ENCODE data around the gene GARS1.

GARS1 gene

DNA sequence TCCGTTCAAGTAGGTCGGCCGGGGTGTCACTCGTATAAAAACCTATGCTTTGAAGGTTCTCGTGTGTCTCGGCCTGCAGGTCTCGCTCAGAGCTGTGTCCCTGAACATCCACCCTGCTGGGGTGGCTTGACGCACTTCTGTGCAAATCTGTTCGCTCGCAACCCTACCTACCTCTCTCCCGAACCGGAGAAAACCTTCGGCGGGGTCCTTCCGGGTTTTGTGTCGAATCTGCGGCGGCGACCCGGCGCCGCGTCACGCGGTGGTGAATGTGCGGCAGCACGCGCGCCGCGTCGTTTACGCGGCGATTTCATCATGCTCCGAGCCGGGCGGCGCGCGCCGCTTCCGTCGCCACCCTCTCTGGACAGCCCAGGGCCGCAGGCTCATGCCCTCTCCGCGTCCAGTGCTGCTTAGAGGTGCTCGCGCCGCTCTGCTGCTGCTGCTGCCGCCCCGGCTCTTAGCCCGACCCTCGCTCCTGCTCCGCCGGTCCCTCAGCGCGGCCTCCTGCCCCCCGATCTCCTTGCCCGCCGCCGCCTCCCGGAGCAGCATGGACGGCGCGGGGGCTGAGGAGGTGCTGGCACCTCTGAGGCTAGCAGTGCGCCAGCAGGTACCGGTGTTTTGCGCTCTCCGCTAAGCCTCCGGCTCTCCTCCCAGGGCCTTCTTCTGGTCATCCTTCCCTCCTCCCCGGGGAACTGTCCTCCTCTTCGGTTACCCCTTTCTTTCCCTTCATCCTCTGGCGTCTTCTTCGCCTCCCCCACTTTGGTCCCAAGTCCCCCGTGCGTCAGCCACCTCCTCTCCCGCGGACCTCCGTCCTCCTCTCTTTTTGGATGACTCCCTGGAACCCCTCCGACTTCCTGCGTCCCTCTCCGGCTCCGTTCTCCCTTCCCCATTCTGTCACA is at the start of gene GARS1 (continued):
- no peak for TF ChIP-seq SCRT1 (tag by site-specific recombination; IDR thresholded peaks at IDR 0.05; ENCODE audit: borderline replicate concordance)
- TF ChIP-seq, protein P1, sequence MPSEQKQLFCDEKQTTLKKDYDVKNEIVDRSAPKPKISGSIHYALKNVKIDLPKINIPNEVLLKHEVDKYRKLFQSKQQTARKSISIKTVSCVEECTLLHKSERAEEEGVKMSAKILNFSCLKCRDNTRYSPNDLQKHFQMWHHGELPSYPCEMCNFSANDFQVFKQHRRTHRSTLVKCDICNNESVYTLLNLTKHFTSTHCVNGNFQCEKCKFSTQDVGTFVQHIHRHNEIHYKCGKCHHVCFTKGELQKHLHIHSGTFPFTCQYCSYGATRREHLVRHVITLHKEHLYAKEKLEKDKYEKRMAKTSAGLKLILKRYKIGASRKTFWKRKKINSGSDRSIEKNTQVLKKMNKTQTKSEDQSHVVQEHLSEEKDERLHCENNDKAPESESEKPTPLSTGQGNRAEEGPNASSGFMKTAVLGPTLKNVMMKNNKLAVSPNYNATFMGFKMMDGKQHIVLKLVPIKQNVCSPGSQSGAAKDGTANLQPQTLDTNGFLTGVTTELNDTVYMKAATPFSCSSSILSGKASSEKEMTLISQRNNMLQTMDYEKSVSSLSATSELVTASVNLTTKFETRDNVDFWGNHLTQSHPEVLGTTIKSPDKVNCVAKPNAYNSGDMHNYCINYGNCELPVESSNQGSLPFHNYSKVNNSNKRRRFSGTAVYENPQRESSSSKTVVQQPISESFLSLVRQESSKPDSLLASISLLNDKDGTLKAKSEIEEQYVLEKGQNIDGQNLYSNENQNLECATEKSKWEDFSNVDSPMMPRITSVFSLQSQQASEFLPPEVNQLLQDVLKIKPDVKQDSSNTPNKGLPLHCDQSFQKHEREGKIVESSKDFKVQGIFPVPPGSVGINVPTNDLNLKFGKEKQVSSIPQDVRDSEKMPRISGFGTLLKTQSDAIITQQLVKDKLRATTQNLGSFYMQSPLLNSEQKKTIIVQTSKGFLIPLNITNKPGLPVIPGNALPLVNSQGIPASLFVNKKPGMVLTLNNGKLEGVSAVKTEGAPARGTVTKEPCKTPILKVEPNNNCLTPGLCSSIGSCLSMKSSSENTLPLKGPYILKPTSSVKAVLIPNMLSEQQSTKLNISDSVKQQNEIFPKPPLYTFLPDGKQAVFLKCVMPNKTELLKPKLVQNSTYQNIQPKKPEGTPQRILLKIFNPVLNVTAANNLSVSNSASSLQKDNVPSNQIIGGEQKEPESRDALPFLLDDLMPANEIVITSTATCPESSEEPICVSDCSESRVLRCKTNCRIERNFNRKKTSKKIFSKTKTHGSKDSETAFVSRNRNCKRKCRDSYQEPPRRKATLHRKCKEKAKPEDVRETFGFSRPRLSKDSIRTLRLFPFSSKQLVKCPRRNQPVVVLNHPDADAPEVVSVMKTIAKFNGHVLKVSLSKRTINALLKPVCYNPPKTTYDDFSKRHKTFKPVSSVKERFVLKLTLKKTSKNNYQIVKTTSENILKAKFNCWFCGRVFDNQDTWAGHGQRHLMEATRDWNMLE (tag by site-specific recombination; conservative IDR thresholded peaks at IDR 0.05; ENCODE audit: low read depth) = peak; percentile 47
- TF ChIP-seq ZNF521 (tag by site-specific recombination; IDR thresholded peaks at IDR 0.05) = no peak
- TF ChIP-seq ZNF184 (tag by site-specific recombination; IDR thresholded peaks at IDR 0.05) = peak; percentile 36; the same call in 1 of the 2 replicates
- TF ChIP-seq, protein P2, sequence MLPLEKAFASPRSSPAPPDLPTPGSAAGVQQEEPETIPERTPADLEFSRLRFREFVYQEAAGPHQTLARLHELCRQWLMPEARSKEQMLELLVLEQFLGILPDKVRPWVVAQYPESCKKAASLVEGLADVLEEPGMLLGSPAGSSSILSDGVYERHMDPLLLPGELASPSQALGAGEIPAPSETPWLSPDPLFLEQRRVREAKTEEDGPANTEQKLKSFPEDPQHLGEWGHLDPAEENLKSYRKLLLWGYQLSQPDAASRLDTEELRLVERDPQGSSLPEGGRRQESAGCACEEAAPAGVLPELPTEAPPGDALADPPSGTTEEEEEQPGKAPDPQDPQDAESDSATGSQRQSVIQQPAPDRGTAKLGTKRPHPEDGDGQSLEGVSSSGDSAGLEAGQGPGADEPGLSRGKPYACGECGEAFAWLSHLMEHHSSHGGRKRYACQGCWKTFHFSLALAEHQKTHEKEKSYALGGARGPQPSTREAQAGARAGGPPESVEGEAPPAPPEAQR (tag by site-specific recombination; IDR thresholded peaks at IDR 0.05) = peak; percentile 62; the same call in 1 of the 2 replicates
- TF ChIP-seq ZNF146 (tag by site-specific recombination; IDR thresholded peaks at IDR 0.05) = peak; percentile 57
- TF ChIP-seq ZNF426 (tag by site-specific recombination; IDR thresholded peaks at IDR 0.05) = no peak
- no peak; the same call in 1 of the 2 replicates for TF ChIP-seq ELK4 (IDR thresholded peaks at IDR 0.05; ENCODE audit: borderline replicate concordance, low read depth, low read length)
- peak; percentile 82 for TF ChIP-seq ZNF785 (tag by site-specific recombination; IDR thresholded peaks at IDR 0.05)
- no peak for TF ChIP-seq ZNF626 (tag by site-specific recombination; IDR thresholded peaks at IDR 0.05)
- 0 out of 2 replicates have a peak, but pooled peaks have one; percentile 40 for TF ChIP-seq ZNF624 (tag by site-specific recombination; IDR thresholded peaks at IDR 0.05)
- no peak for TF ChIP-seq RBAK (tag by site-specific recombination; IDR thresholded peaks at IDR 0.05)
- TF ChIP-seq ZNF19 (tag by site-specific recombination; IDR thresholded peaks at IDR 0.05; ENCODE audit: low read depth) = no peak
- no peak for TF ChIP-seq ZNF416 (tag by site-specific recombination; IDR thresholded peaks at IDR 0.05)
- no peak for TF ChIP-seq ZNF302 (tag by site-specific recombination; IDR thresholded peaks at IDR 0.05; ENCODE audit: low read depth)
- no peak for TF ChIP-seq ZNF404 (tag by site-specific recombination; IDR thresholded peaks at IDR 0.05)
- no peak; the same call in 1 of the 2 replicates for TF ChIP-seq ZNF768 (tag by site-specific recombination; IDR thresholded peaks at IDR 0.05)
- peak; percentile 88 for TF ChIP-seq HIC1 (tag by site-specific recombination; IDR thresholded peaks at IDR 0.05)
- TF ChIP-seq, protein P3, sequence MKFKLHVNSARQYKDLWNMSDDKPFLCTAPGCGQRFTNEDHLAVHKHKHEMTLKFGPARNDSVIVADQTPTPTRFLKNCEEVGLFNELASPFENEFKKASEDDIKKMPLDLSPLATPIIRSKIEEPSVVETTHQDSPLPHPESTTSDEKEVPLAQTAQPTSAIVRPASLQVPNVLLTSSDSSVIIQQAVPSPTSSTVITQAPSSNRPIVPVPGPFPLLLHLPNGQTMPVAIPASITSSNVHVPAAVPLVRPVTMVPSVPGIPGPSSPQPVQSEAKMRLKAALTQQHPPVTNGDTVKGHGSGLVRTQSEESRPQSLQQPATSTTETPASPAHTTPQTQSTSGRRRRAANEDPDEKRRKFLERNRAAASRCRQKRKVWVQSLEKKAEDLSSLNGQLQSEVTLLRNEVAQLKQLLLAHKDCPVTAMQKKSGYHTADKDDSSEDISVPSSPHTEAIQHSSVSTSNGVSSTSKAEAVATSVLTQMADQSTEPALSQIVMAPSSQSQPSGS (tag by site-specific recombination; IDR thresholded peaks at IDR 0.05; ENCODE audit: low read depth) = no peak
- TF ChIP-seq ZNF792 (tag by site-specific recombination; IDR thresholded peaks at IDR 0.05) = no peak
- TF ChIP-seq, protein P4, sequence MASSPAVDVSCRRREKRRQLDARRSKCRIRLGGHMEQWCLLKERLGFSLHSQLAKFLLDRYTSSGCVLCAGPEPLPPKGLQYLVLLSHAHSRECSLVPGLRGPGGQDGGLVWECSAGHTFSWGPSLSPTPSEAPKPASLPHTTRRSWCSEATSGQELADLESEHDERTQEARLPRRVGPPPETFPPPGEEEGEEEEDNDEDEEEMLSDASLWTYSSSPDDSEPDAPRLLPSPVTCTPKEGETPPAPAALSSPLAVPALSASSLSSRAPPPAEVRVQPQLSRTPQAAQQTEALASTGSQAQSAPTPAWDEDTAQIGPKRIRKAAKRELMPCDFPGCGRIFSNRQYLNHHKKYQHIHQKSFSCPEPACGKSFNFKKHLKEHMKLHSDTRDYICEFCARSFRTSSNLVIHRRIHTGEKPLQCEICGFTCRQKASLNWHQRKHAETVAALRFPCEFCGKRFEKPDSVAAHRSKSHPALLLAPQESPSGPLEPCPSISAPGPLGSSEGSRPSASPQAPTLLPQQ (tag by site-specific recombination; IDR thresholded peaks at IDR 0.05) = peak; percentile 93
- no peak for TF ChIP-seq ZNF132 (tag by site-specific recombination; IDR thresholded peaks at IDR 0.05; ENCODE audit: borderline replicate concordance)
- no peak for TF ChIP-seq ZNF280C (tag by site-specific recombination; IDR thresholded peaks at IDR 0.05)
